Fibroblast of gingiva (primary cell): Measurements from ENCODE around the gene CAPN12.
"Not testable (repeated sequence)": the region's sequence is repeated elsewhere in the genome, so short reads cannot be mapped to it uniquely, and the experiment has no call there.

Experiments
- DNase-seq: peaks from one replicate; pipeline ENCODE4 v3.0.0-alpha.2; 2011; ENCODE audit warnings: low read depth

The CAPN12 gene

GRCh38 chr19:38770949-38771275 is 26.6 kb upstream of the CAPN12 start:
- DNase-seq, result not testable (repeated sequence)

DNA sequence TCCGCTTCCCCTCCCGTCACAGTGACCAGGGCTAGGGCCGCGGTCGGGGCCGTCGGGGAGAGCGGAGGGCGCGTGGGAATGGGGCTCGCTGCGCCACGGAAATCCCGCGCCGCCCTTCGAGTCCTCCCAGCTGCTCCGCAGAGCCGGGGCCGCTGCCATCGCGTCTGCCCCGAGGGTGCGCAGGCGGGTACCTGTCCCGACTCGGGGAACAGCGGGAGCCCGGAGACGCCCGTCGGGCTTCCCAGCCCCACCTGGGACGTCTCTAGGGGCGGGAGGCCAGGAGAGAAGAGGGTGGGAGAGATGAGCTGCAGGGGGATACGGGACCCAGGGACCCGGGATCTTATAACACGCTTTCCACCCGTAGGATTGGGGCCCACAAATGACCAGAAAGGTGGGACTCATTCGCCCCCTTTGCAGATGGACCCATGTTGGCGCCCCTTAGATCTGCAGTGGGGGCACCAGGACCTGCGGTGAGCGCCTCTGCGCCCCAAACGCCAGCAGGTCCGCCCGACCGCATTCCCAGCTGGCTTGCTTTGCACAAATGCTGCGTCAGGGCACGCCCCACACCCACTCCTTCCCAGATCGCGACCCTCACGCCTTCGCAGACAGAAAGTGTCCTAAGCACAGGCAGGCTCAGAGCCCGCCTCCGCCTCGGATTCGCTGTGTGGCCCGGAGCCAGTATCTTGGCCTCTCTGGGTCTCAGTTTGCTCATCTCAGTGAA is 26.1 kb upstream of the CAPN12 start:
- not testable (repeated sequence) for DNase-seq

GRCh38 chr19:38769635-38770211 is 25.4 kb upstream of the CAPN12 start:
- DNase-seq, result peak; percentile 74

DNA sequence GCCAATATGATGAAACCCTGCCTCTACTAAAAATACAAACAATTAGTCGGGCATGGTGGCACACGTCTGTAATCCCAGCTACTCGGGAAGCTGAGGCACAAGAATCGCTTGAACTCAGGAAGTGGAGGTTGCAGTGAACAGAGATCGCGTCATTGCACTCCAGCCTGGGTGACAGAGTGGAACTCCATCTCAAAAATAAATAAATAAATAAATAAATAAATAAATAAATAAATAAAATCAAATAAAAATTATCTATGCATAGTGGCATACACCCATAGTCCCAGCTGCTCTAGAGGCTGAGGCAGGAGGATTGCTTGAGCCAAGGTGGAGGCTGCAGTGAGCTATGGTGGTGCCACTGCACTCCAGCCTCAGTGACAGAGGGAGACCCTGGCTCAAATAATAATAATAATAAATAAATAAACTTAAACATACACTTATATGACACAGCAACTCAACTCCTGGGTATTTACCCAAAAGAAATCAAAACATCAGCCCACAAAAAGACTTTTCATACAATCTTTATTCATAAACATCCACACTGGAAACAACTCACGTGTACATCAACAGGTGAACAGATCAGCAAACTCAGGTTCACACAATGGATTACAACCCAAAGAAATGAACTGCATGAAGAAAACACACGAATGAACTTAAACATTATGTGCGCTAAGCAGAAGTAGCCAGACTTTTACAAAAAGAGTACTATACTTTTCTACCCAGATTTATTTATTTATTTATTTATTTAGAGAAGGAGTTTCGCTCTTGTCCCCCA is 22.2 kb upstream of the CAPN12 start:
- DNase-seq, result no peak

GRCh38 chr19:38765214-38765613 is 20.9 kb upstream of the CAPN12 start:
- no peak for DNase-seq

DNA sequence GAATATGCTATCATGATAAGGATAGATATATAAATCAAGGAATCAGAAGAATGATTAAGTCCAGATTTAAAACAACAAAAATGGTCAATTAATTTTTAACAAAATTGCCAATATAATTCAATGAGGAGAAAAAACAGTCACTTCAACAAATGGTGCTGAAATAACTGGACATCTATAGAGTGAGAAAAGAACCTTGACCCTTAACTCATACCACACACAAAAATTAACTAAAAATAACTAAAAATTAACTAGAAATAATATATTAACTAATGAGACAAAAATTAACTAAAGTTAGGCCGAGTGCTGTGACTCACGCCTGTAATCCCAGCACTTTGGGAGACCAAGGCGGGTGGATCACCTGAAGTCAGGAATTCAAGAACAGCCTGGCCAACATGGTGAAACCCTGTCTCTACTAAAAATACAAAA is 19.5 kb upstream of the CAPN12 start:
- DNase-seq, result no peak

GRCh38 chr19:38761884-38762389 is 17.7 kb upstream of the CAPN12 start:
- not testable (repeated sequence) for DNase-seq

DNA sequence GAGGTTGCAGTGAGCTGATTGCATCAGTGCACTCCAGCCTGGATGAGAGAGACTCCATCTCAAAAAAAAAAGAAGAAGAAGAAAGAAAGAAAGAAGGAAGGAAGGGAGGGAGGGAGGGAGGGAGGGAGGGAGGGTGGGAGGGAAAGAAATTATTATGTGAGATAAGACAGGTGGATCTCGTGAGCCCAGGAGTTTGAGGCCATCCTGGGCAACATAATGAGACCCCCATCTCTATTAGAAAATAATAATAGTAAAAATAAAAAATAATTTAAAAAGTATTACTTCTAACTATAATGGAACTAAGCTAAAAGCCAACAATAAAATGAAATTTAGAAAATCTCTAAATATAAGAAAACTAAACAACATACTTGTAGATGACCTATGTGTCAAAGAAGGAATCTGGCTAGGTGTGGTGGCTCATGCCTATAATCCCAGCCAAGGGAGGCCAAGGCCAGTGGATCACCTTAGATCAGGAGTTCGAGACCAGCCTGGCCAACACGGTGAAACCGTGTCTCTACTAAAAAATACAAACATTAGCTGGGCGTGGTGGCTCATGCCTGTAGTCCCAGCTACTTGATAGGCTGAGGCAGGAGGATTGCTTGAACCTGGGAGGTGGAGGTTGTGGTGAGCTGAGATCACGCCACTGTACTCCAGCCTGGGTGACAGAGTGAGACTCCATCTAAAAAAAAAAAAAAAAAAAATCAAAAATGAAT is 16.7 kb upstream of the CAPN12 start:
- not testable (repeated sequence) for DNase-seq

- no peak for DNase-seq
These were observed 15.3 kb upstream of the CAPN12 start for GRCh38 chr19:38759590-38760003.

DNA sequence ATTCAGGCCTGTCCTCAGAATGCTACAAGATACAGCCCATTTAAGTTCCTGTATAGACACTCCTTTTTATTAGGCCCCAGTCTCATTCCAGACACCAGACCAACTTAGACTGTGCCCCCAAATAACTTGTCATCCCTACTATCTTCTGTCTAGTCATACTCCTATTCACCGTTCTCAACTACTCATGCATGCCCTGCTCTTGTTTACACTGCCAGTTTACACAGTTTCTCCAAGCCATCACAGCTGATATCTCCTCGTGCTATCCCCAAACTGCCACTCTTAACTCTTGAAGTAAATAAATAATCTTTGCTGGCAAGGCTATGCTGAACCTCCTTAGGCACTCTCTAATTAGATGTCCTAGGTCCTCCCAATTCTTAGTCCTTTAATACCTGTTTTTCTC is 9.9 kb upstream of the CAPN12 start:
- not testable (repeated sequence) for DNase-seq

GRCh38 chr19:38753783-38754182 is 9.5 kb upstream of the CAPN12 start:
- not testable (repeated sequence) for DNase-seq

- no peak for DNase-seq
These were observed 1.0 kb upstream of the CAPN12 start for GRCh38 chr19:38745316-38745715.

GRCh38 chr19:38744874-38745273 is 600 bp upstream of the CAPN12 start:
- DNase-seq, result no peak

DNA sequence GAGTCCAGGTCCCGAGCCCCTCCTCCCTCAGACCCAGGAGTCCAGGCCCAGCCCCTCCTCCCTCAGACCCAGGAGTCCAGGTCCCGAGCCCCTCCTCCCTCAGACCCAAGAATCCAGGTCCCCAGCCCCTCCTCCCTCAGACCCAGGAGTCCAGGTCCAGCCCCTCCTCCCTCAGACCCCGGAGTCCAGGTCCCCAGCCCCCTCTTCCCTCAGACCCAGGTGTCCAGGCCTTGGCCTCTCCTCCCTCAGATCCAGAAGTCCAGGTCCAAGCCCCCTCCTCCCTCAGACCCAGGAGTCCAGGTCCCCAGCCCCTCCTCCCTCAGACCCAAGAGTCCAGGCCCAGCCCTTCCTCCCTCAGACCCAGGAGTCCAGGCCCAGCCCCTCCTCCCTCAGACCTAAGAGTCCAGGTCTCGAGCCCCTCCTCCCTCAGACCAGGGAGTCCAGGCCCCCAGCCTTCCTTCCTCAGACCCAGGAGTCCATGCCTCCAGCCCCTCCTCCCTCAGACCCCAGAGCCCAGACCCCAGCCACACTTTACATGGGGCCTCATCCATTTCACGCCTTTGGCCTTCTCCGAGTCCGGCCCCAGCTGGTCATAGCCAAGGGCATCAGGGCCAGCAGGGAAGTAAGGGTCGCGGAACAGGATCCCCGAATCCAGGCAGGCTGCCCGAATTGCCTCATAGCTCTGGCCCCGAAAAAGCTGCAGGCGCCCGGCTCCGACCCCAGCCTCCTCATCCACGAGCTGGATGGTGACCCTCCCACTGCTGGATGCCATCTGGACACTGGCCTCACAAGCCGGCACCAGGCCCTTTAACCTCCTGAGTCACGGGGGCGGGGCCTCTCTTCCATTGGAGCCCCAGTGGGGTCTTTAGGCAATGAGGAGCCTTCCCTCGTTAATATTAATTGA is 628 bp downstream of the CAPN12 start:
- no peak for DNase-seq

GRCh38 chr19:38742906-38743305 is 1.4 kb downstream of the CAPN12 start:
- DNase-seq, result no peak

DNA sequence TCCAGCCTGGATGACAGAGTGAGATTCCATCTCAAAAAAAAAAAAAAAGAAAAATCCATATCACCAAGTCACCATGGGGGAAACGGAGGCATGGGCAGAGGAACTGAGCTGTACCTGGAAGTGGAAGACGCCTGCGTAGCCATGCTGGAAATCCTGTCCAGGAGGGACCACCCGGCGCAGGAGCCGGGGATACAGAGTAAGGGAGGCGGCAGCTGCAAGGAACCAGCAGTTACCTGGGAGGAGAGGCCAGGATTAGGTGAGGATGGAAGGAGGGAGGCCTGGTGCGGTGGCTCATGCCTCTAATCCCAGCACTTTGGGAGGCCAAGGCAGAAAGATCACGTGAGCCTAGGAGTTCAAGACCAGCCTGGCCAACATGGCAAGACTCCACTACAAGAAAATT is 2.0 kb downstream of the CAPN12 start:
- DNase-seq, result no peak

DNA sequence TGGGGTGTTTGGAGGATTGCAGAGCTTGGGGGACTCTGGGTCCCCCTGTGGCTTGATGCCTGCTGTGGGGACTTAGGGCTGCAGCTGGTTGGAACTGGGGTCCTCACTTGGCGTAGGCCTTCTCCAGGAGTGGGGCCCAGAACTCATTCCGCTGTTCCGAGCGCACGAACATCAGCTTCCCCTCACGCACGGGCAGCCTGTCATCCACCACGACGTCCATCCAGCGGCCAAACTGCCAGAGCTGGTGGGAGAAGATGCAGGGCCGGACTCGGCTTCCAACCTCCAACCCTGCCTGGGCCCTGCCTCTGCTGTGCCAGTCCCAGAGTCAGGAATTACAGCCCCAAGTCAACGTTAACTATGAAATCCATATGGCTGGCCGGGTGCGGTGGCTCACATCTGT is 2.6 kb downstream of the CAPN12 start:
- DNase-seq, result no peak

- DNase-seq, result no peak
These were observed 3.3 kb downstream of the CAPN12 start for GRCh38 chr19:38740932-38741331.

- DNase-seq, result no peak
These were observed 4.0 kb downstream of the CAPN12 start for GRCh38 chr19:38740257-38740592.

GRCh38 chr19:38739440-38740256 is 4.6 kb downstream of the CAPN12 start:
- no peak for DNase-seq
